PFSK-1 (cell line): ENCODE data around the gene MYORG.

ENCODE experiments used
- FOXP2 ChIP-seq: optimal IDR thresholded peaks from 2 replicates; pipeline ENCODE3; 2011; ENCODE audit warnings: borderline replicate concordance, control low read depth, inconsistent platforms; ENCODE audit not compliant: insufficient read depth; ENCODE audit errors: extremely low read length, extremely low read depth
- POLR2AphosphoS5 ChIP-seq: IDR thresholded peaks from 2 replicates; pipeline ENCODE4 v1.6.1; 2012; ENCODE audit warnings: low read depth, mild to moderate bottlenecking, control low read depth, low read length, moderate library complexity
- REST ChIP-seq, 2 experiments: IDR thresholded peaks; 2 replicates each; pipeline versions ENCODE4 v1.6.1 to v1.8.0; 2011 to 2012; ENCODE audit warnings: low read depth in 2 of 2, low read length in 2 of 2, control low read depth in 1 of 2, inconsistent platforms in 1 of 2, mild to moderate bottlenecking in 1 of 2, moderate library complexity in 1 of 2; ENCODE audit not compliant: insufficient read depth in 1 of 2
- SIN3A ChIP-seq: IDR thresholded peaks from 2 replicates; pipeline ENCODE4 v1.6.1; 2012; ENCODE audit warnings: mild to moderate bottlenecking, low read length, moderate library complexity, borderline replicate concordance; ENCODE audit not compliant: insufficient read depth
- TAF1 ChIP-seq: IDR thresholded peaks from 2 replicates; pipeline ENCODE4 v1.6.1; 2012; ENCODE audit warnings: low read length, control low read depth, borderline replicate concordance; ENCODE audit not compliant: insufficient read depth

The MYORG gene

GRCh38 chr9:34346873-34347799 lies 29.6 kb downstream of the MYORG start:
- TF ChIP-seq SIN3A, result no peak
- no peak for TF ChIP-seq FOXP2
- TF ChIP-seq TAF1, result no peak
- no peak for TF ChIP-seq POLR2AphosphoS5
- no peak for TF ChIP-seq REST (IDR thresholded peaks at IDR 0.05; ENCODE audit: insufficient read depth in 1 of 2, low read depth in 2 of 2, low read length in 2 of 2)

GRCh38 chr9:34343605-34344004 lies 33.1 kb downstream of the MYORG start:
- no peak for TF ChIP-seq FOXP2
- no peak for TF ChIP-seq SIN3A
- TF ChIP-seq TAF1, result no peak
- TF ChIP-seq POLR2AphosphoS5, result no peak
- no peak for TF ChIP-seq REST (IDR thresholded peaks at IDR 0.05; ENCODE audit: insufficient read depth in 1 of 2, low read depth in 2 of 2, low read length in 2 of 2)

GRCh38 chr9:34343090-34343489 lies 33.6 kb downstream of the MYORG start:
- no peak for TF ChIP-seq REST (IDR thresholded peaks at IDR 0.05; ENCODE audit: insufficient read depth in 1 of 2, low read depth in 2 of 2, low read length in 2 of 2)
- no peak for TF ChIP-seq SIN3A
- no peak for TF ChIP-seq POLR2AphosphoS5
- TF ChIP-seq TAF1, result no peak
- no peak for TF ChIP-seq FOXP2

- TF ChIP-seq TAF1 (no peak), REST (IDR thresholded peaks at IDR 0.05; ENCODE audit: insufficient read depth in 1 of 2, low read depth in 2 of 2, low read length in 2 of 2) (no peak), FOXP2 (no peak), SIN3A (no peak)
Observed at GRCh38 chr9:34341659-34342295, 34.9 kb downstream of the MYORG start.
